HepG2 (cell line): ENCODE results near the gene UBXN2A. TPM values are rescaled to one million over a fixed set of nuclear protein-coding genes. Genes with fewer than 3 reads are reported as not detected.

Experiments used
- BCLAF1 ChIP-seq: fragments of 450-650 bp; IDR thresholded peaks from 2 replicates; pipeline ENCODE4 v1.6.1; 2017; ENCODE audit warnings: mild to moderate bottlenecking
- GFI1 ChIP-seq: sonication (generic); formaldehyde crosslinking; IDR thresholded peaks from 2 replicates; pipeline ENCODE4 v1.5.0; 2020; ENCODE audit warnings: missing genetic modification reagents, mild to moderate bottlenecking, borderline replicate concordance
- HDAC6 ChIP-seq: fragments of 200-600 bp; sonication (generic); IDR thresholded peaks from 2 replicates; pipeline ENCODE4 v1.7.0; 2017; ENCODE audit warnings: mild to moderate bottlenecking, antibody characterized with exemption, low read length, low read depth
- MNT ChIP-seq: fragments of 450-650 bp; IDR thresholded peaks from 2 replicates; pipeline ENCODE4 v1.6.1; 2016
- PRDM4 ChIP-seq: sonication (generic); formaldehyde crosslinking; IDR thresholded peaks from 2 replicates; pipeline ENCODE4 v1.9.0; 2021; ENCODE audit warnings: missing genetic modification reagents, borderline replicate concordance
- RXRA ChIP-seq: sonication (generic); formaldehyde crosslinking; IDR thresholded peaks from 2 replicates; pipeline ENCODE4 v1.5.1; 2020; ENCODE audit warnings: missing genetic modification reagents
- SMARCC2 ChIP-seq: fragments of 450-650 bp; IDR thresholded peaks from 2 replicates; pipeline ENCODE4 v1.6.1; 2017; ENCODE audit warnings: antibody characterized with exemption, mild to moderate bottlenecking
- TGIF2 ChIP-seq: IDR thresholded peaks from 2 replicates; pipeline ENCODE4 v1.6.1; 2016; ENCODE audit warnings: control low read depth, missing compliant biosample characterization
- U2AF1 ChIP-seq: fragments of 200-400 bp; formaldehyde crosslinking; optimal IDR thresholded peaks from 2 replicates; pipeline ENCODE3; 2017; ENCODE audit warnings: mild to moderate bottlenecking, low read depth, low read length
- ZBTB34 ChIP-seq: sonication (generic); formaldehyde crosslinking; IDR thresholded peaks from 2 replicates; pipeline ENCODE4 v1.8.0; 2022; ENCODE audit warnings: mild to moderate bottlenecking, missing genetic modification reagents
- ZNF207 ChIP-seq: fragments of 450-650 bp; IDR thresholded peaks from 2 replicates; pipeline ENCODE4 v1.6.1; 2016; ENCODE audit warnings: antibody characterized with exemption, borderline replicate concordance
- ZNF251 ChIP-seq: sonication (generic); formaldehyde crosslinking; IDR thresholded peaks from 2 replicates; pipeline ENCODE4 v1.9.0; 2021; ENCODE audit warnings: mild to moderate bottlenecking, missing genetic modification reagents
- ZNF619 ChIP-seq: sonication (generic); formaldehyde crosslinking; IDR thresholded peaks from 2 replicates; pipeline ENCODE4 v1.4.0; 2020; ENCODE audit warnings: mild to moderate bottlenecking, missing genetic modification reagents
- ZNF768 ChIP-seq: sonication (generic); formaldehyde crosslinking; IDR thresholded peaks from 2 replicates; pipeline ENCODE4 v1.4.0; 2020; ENCODE audit warnings: missing genetic modification reagents
- ZNF839 ChIP-seq: sonication (generic); formaldehyde crosslinking; IDR thresholded peaks from 2 replicates; pipeline ENCODE4 v1.4.0; 2020; ENCODE audit warnings: missing genetic modification reagents, mild to moderate bottlenecking, borderline replicate concordance
- ZNF891 ChIP-seq: sonication (generic); formaldehyde crosslinking; IDR thresholded peaks from 2 replicates; pipeline ENCODE4 v1.5.0; 2020; ENCODE audit warnings: mild to moderate bottlenecking, missing genetic modification reagents
- polyA plus RNA-seq, 8 experiments: library from polyadenylated mRNA; depleted of rRNA in 3 of 8; stranded (reverse) in 7 of 8; unstranded in 1 of 8; fragments of >200 nt; fragmentation: Illumina TruSeq in 4 of 8; extraction: Trizol in 4 of 8; gene quantifications; 2 replicates each; pipeline versions ENCODE4 v1.2.1 to v1.2.3, GENCODE V29; 2011 to 2016; ENCODE audit warnings: low read depth in 4 of 8, missing spikeins in 1 of 8, mixed read lengths in 1 of 8; ENCODE audit not compliant: insufficient read depth in 1 of 8
- total RNA-seq, 5 experiments: library from RNA; depleted of rRNA; stranded (reverse); fragments of >200 nt; fragmentation: Illumina TruSeq; extraction: Trizol; gene quantifications; 2 replicates each; pipeline ENCODE4 v1.2.3, GENCODE V29; 2016; ENCODE audit warnings: low read depth in 1 of 5

The UBXN2A gene
- total and polyA plus RNA-seq, 2 of the 13 experiments (the other 11 are each of a cell fraction or from before 2014, with no cell fraction given) = 8.3 to 20.9 TPM

GRCh38 chr2:23900133-23900532 lies 40.1 kb upstream of the UBXN2A start (continued):
- TF ChIP-seq PRDM4 = no peak
- TF ChIP-seq U2AF1 = no peak
- no peak for TF ChIP-seq ZNF891 (CRISPR knock-in tag)
- TF ChIP-seq MNT = no peak
- no peak for TF ChIP-seq GFI1 (CRISPR knock-in tag)
- TF ChIP-seq RXRA (CRISPR knock-in tag) = no peak
- no peak for TF ChIP-seq ZNF207
- TF ChIP-seq ZBTB34 = no peak
- TF ChIP-seq HDAC6 = no peak
- TF ChIP-seq BCLAF1 = no peak
- TF ChIP-seq ZNF619 (CRISPR knock-in tag) = no peak
- no peak for TF ChIP-seq TGIF2 (CRISPR knock-in tag)
- TF ChIP-seq SMARCC2 = no peak
- no peak for TF ChIP-seq ZNF768 (CRISPR knock-in tag)
- no peak for TF ChIP-seq ZNF839 (CRISPR knock-in tag)
- TF ChIP-seq ZNF251 (CRISPR knock-in tag) = no peak
